Measurements from ENCODE around the gene ESCO1. TPM values are rescaled to one million over a fixed set of nuclear protein-coding genes. Genes with fewer than 3 reads are reported as not detected.
A peak's percentile ranks its signal among the peaks of the same experiment; 100 is the strongest.
"Not testable (repeated sequence)": the region's sequence is repeated elsewhere in the genome, so short reads cannot be mapped to it uniquely, and the experiment has no call there.

The ESCO1 gene
- total RNA-seq = 10.0 TPM

DNA sequence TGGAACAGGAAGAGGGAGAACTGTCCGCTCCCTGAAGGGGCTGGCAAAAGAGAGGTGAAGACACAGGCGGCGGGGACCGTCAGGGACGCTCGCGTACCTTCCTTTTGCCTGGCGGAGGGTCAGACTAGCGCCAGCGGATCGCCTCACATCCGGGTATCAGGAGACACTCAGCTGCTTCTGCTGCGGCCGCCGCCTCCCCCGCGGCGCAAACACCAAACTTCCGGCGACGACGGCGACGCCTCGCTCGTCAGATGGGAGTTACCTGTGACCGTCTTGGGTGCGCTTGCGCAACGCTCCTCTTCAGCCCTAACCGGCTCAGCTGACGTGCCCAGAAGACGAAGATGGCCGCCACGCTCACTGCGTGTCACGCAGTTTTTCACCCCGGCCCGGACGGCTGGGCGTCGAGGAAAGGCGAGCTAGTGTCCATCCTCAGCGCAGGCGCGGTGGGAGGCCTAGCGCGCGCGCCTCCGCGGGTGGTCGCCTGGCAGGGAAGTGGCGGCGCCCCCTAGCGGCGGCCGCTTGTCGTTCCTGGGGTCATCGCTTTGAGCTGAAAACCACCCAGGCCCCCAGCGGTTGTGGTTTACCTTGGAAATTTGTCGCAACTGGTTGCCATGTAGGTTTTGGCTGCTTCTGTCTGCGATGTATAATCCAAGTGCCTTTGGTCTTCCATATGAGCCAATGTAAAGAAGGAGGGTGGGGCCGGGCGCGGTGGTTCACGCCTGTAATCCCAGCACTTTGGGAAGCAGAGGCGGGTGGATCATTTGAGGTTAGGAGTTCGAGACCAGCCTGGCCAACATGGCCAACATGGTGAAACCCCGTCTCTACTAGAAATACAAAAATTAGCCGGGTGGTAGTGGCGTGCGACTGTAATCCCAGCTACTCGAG, at the start of gene ESCO1:
TSS of gene ESCO1 (minus strand) at position 179 of the 885 bp plus-strand sequence. CDS start 25,861 bp downstream, outside the sequence.
- peak; percentile 97 for ATAC-seq

DNA sequence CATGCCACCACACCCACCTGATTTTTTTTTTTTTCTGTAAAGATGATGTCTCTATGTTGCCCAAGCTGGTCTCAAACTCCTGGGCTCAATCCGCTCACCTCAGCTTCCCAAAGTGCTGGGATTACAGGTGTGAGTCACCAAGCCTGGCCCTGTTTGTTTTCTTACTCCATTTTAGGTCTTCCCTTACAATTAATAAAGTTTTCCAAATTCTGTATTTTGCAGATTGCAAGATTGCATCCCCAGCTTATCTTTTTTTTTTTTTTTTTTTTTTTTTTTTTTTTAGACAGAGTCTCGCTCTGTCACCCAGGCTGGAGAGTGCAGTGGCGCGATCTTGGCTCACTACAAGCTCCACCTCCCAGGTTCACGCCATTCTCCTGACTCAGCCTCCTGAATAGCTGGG, 39.9 kb upstream of the ESCO1 start:
- not testable (repeated sequence) for ATAC-seq

DNA sequence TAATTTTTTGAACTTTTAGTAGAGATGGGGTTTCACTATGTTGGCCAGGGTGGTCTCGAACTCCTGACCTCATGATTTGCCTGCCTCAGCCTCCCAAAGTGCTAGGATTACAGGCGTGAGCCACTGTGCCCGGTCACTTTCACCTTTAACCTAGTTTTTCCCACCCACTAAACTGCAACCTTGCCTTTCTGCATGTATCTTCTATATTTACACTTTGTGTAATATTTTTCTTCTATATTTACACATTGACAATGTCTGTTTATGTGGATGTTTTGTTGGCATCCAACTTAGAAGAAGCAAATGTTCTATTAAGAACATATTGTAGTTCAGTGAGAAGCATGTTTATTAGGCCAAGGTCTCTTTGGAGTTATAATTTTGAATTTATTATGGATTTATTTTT, 38.3 kb upstream of the ESCO1 start:
- ATAC-seq = no peak

GRCh38 chr18:21636769-21637168, 36.3 kb upstream of the ESCO1 start:
- ATAC-seq = peak; percentile 33

GRCh38 chr18:21634588-21635199, 34.2 kb upstream of the ESCO1 start:
- ATAC-seq = no peak

GRCh38 chr18:21632393-21632792, 31.9 kb upstream of the ESCO1 start:
- ATAC-seq = no peak

- ATAC-seq = no peak
Observed at GRCh38 chr18:21629089-21629832, 28.8 kb upstream of the ESCO1 start.

- ATAC-seq = not testable (repeated sequence)
Observed at GRCh38 chr18:21621640-21622039, 21.1 kb upstream of the ESCO1 start.

GRCh38 chr18:21612125-21613039, 11.9 kb upstream of the ESCO1 start, which contains the start of gene SNRPD1:
SNRPD1 (plus strand) TSS chr18:21612314; CDS start chr18:21612430, 116 bp downstream.
- ATAC-seq = peak; percentile 99

GRCh38 chr18:21611401-21612124, 11.1 kb upstream of the ESCO1 start:
- not testable (repeated sequence) for ATAC-seq

GRCh38 chr18:21605213-21605612, 4.7 kb upstream of the ESCO1 start:
- no peak for ATAC-seq

GRCh38 chr18:21604671-21605070, 4.2 kb upstream of the ESCO1 start:
- no peak for ATAC-seq

GRCh38 chr18:21602299-21602587, 1.7 kb upstream of the ESCO1 start:
- ATAC-seq = no peak

- ATAC-seq = peak; percentile 74
Observed at GRCh38 chr18:21599585-21600525, 649 bp downstream of the ESCO1 start.

DNA sequence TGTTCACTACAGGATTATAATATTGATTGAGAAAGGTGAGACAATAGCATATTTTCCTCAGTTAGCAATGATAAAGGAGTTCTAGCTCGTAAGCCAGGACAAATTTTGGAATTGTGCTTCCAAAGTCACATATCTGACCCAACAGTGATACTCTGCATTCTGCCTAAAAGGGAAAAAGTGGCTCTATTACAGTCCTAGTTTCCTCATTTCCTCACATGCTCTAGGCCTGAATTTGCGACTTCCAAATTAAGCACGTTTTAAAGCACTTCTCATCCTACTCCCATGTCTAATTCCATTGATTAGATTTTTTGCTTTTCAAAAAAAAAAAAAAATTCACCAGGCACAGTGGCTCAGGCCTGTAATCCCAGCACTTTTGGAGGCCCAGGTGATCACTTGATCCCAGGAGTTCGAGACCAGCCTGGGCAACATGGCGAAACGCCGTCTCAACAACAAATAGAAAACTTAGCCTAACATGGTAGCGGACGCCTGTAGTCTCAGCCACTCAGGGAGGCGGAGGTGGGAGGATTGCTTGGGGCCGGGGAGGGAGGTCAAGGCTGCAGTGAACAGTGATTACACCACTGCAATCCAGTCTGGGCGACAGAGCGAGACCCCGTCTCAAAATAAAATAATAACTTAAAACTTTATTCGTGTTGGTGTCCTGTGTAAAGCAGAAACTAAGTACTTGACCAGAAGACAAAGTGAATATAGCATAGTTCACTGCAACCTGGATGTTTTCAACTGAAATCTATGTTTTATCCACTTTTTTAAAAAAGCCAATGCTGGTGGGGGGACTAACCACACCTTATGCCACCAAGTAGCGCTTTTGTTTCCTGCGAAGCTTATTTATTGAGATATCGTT, 1.5 kb downstream of the ESCO1 start:
- ATAC-seq = no peak

- no peak for ATAC-seq
Observed at GRCh38 chr18:21597620-21598019, 2.9 kb downstream of the ESCO1 start.

DNA sequence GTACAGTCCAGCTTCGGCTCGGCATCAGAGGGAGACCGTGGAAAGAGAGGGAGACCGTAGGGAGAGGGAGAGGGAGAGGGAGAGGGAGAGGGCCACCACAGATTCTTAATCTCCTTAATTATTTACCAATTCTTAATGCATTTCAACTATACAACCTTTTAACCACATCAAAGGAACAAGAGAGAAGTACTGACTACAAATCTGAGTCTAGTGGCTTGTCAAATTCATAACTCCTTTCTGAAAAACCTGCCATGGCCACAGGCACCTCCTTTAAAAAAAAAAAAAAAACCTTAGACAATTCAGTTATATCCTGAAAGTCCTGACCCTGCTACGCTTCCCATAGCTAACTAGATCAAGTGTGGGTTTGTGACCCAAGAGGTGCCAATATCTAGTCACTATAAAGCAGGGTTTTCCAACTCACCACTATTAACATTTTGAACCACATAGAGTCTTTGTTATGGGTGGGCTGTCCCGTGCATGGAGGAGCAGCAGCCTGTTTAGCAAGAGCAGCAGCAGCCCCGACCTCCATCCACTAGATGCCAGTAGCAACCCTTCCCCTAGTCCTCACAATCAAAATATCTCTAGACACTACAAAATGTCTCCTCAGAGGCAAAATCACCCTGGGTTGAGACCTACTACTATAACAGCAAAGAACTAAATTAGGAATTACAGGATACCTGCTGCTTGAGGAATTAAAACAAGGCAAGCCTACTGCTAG, 6.8 kb downstream of the ESCO1 start:
- ATAC-seq = no peak

GRCh38 chr18:21592361-21592760, 8.1 kb downstream of the ESCO1 start:
- ATAC-seq = not testable (repeated sequence)

DNA sequence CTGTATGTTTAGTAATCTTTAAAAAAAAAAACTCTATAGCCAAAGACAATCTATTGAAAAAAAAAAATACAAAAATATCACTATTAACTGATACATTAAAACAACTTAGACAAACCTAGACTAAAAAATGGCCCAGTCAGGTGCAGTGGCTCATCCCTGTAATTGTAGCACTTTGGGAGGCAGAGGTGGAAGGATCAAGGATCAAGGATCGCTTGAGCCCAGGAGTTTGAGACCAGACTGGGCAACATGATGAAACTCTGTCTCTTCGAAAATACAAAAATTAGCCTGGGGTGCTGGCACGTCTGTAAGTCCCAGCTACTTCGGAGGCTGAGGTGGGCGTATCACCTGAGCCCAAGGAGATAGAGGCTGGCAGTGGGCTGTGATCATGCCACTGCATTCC, 16.1 kb downstream of the ESCO1 start:
- ATAC-seq = no peak

Measured in esophagus mucosa (tissue), 1 donor.